ENCODE data around the gene PDE6G.

Gene PDE6G

GRCh38 chr17:81683584-81684441, 27.5 kb upstream of the PDE6G start, which contains the start of the genes ARL16 and HGS (continued):
- TF ChIP-seq KLF7 (tag by site-specific recombination; IDR thresholded peaks at IDR 0.05; ENCODE audit: borderline replicate concordance) (0 out of 2 replicates have a peak, but pooled peaks have one; percentile 5), ZNF837 (tag by site-specific recombination; IDR thresholded peaks at IDR 0.05) (no peak), ZBTB8A (tag by site-specific recombination; IDR thresholded peaks at IDR 0.05) (peak; percentile 90), ZNF157 (tag by site-specific recombination; IDR thresholded peaks at IDR 0.05) (no peak), ZNF561 (tag by site-specific recombination; IDR thresholded peaks at IDR 0.05; ENCODE audit: borderline replicate concordance) (0 out of 2 replicates have a peak, but pooled peaks have one; percentile 6), ZNF792 (tag by site-specific recombination; IDR thresholded peaks at IDR 0.05) (no peak), RBAK (tag by site-specific recombination; IDR thresholded peaks at IDR 0.05) (no peak), ZNF175 (tag by site-specific recombination; IDR thresholded peaks at IDR 0.05) (no peak), PRDM6 (tag by site-specific recombination; IDR thresholded peaks at IDR 0.05) (no peak), ZNF449 (tag by site-specific recombination; IDR thresholded peaks at IDR 0.05) (peak; percentile 67), ZNF155 (tag by site-specific recombination; IDR thresholded peaks at IDR 0.05) (no peak), ZBTB20 (tag by site-specific recombination; IDR thresholded peaks at IDR 0.05) (peak; percentile 19; the same call in 1 of the 2 replicates), IKZF3 (tag by site-specific recombination; IDR thresholded peaks at IDR 0.05) (peak; percentile 82), ZNF658 (tag by site-specific recombination; IDR thresholded peaks at IDR 0.05) (no peak), PATZ1 (tag by site-specific recombination; IDR thresholded peaks at IDR 0.05) (peak; percentile 98), ZNF366 (tag by site-specific recombination; conservative IDR thresholded peaks at IDR 0.05) (no peak), GFI1B (tag by site-specific recombination; IDR thresholded peaks at IDR 0.05) (no peak), ZNF214 (tag by site-specific recombination; IDR thresholded peaks at IDR 0.05; ENCODE audit: borderline replicate concordance) (no peak)
- TF ChIP-seq, protein P1, sequence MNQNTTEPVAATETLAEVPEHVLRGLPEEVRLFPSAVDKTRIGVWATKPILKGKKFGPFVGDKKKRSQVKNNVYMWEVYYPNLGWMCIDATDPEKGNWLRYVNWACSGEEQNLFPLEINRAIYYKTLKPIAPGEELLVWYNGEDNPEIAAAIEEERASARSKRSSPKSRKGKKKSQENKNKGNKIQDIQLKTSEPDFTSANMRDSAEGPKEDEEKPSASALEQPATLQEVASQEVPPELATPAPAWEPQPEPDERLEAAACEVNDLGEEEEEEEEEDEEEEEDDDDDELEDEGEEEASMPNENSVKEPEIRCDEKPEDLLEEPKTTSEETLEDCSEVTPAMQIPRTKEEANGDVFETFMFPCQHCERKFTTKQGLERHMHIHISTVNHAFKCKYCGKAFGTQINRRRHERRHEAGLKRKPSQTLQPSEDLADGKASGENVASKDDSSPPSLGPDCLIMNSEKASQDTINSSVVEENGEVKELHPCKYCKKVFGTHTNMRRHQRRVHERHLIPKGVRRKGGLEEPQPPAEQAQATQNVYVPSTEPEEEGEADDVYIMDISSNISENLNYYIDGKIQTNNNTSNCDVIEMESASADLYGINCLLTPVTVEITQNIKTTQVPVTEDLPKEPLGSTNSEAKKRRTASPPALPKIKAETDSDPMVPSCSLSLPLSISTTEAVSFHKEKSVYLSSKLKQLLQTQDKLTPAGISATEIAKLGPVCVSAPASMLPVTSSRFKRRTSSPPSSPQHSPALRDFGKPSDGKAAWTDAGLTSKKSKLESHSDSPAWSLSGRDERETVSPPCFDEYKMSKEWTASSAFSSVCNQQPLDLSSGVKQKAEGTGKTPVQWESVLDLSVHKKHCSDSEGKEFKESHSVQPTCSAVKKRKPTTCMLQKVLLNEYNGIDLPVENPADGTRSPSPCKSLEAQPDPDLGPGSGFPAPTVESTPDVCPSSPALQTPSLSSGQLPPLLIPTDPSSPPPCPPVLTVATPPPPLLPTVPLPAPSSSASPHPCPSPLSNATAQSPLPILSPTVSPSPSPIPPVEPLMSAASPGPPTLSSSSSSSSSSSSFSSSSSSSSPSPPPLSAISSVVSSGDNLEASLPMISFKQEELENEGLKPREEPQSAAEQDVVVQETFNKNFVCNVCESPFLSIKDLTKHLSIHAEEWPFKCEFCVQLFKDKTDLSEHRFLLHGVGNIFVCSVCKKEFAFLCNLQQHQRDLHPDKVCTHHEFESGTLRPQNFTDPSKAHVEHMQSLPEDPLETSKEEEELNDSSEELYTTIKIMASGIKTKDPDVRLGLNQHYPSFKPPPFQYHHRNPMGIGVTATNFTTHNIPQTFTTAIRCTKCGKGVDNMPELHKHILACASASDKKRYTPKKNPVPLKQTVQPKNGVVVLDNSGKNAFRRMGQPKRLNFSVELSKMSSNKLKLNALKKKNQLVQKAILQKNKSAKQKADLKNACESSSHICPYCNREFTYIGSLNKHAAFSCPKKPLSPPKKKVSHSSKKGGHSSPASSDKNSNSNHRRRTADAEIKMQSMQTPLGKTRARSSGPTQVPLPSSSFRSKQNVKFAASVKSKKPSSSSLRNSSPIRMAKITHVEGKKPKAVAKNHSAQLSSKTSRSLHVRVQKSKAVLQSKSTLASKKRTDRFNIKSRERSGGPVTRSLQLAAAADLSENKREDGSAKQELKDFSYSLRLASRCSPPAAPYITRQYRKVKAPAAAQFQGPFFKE (tag by site-specific recombination; IDR thresholded peaks at IDR 0.05; ENCODE audit: borderline replicate concordance) = no peak
- TF ChIP-seq, protein P2, sequence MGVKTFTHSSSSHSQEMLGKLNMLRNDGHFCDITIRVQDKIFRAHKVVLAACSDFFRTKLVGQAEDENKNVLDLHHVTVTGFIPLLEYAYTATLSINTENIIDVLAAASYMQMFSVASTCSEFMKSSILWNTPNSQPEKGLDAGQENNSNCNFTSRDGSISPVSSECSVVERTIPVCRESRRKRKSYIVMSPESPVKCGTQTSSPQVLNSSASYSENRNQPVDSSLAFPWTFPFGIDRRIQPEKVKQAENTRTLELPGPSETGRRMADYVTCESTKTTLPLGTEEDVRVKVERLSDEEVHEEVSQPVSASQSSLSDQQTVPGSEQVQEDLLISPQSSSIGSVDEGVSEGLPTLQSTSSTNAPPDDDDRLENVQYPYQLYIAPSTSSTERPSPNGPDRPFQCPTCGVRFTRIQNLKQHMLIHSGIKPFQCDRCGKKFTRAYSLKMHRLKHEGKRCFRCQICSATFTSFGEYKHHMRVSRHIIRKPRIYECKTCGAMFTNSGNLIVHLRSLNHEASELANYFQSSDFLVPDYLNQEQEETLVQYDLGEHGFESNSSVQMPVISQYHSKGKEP (tag by site-specific recombination; IDR thresholded peaks at IDR 0.05) = no peak
- TF ChIP-seq, protein P3, sequence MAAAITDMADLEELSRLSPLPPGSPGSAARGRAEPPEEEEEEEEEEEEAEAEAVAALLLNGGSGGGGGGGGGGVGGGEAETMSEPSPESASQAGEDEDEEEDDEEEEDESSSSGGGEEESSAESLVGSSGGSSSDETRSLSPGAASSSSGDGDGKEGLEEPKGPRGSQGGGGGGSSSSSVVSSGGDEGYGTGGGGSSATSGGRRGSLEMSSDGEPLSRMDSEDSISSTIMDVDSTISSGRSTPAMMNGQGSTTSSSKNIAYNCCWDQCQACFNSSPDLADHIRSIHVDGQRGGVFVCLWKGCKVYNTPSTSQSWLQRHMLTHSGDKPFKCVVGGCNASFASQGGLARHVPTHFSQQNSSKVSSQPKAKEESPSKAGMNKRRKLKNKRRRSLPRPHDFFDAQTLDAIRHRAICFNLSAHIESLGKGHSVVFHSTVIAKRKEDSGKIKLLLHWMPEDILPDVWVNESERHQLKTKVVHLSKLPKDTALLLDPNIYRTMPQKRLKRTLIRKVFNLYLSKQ (tag by site-specific recombination; IDR thresholded peaks at IDR 0.05; ENCODE audit: borderline replicate concordance) = no peak
- TF ChIP-seq, protein P4, sequence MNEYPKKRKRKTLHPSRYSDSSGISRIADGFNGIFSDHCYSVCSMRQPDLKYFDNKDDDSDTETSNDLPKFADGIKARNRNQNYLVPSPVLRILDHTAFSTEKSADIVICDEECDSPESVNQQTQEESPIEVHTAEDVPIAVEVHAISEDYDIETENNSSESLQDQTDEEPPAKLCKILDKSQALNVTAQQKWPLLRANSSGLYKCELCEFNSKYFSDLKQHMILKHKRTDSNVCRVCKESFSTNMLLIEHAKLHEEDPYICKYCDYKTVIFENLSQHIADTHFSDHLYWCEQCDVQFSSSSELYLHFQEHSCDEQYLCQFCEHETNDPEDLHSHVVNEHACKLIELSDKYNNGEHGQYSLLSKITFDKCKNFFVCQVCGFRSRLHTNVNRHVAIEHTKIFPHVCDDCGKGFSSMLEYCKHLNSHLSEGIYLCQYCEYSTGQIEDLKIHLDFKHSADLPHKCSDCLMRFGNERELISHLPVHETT (tag by site-specific recombination; IDR thresholded peaks at IDR 0.05) = peak; percentile 84
